H1 (cell line): ENCODE results near the gene SNRNP70. TPM values are rescaled to one million over a fixed set of nuclear protein-coding genes. Genes with fewer than 3 reads are reported as not detected.
A peak's percentile ranks its signal among the peaks of the same experiment; 100 is the strongest.

Source experiments
- CTCF ChIA-PET: fragments of 300-600 bp; sonication (Branson Sonifier 250); formaldehyde crosslinking; loops from one replicate; lab custom pipeline; 2021; ENCODE audit not compliant: partially characterized antibody; lab: Charles Lee
- POLR2A ChIA-PET: fragments of 300-600 bp; sonication (Branson Sonifier 250); formaldehyde crosslinking; loops from one replicate; lab custom pipeline; 2021; ENCODE audit warnings: inconsistent platforms; ENCODE audit not compliant: partially characterized antibody; lab: Charles Lee
- DNase-seq, 2 experiments: peaks; one replicate each; pipeline versions ENCODE4 v3.0.0 to v3.0.0-alpha.2; 2010 to 2022; ENCODE audit warnings: low spot score in 2 of 2, low read depth in 1 of 2, mixed read lengths in 1 of 2
- FAIRE-seq: peaks from 2 replicates; lab custom pipeline; 2011; peaks lifted over from hg19 to GRCh38; lab: Jason Lieb, UNC
- H2AFZ ChIP-seq: 2 replicates; pipeline ENCODE4 v1.8.1; 2012; ENCODE audit warnings: low read length, inconsistent platforms
- H2AK5ac ChIP-seq: 2 replicates; pipeline ENCODE4 v1.6.1; 2013; ENCODE audit warnings: low read depth, low read length
- H2BK120ac ChIP-seq: replicated peaks from 2 replicates; pipeline ENCODE3; 2013; ENCODE audit warnings: low read depth, low read length, inconsistent platforms
- H2BK12ac ChIP-seq: 2 replicates; pipeline ENCODE4 v1.6.1; 2013; ENCODE audit warnings: low read depth, low read length
- H2BK15ac ChIP-seq: 2 replicates; pipeline ENCODE4 v1.6.1; 2013; ENCODE audit warnings: low read length
- H2BK20ac ChIP-seq: 2 replicates; pipeline ENCODE4 v1.6.1; 2013; ENCODE audit warnings: low read length
- H2BK5ac ChIP-seq: 2 replicates; pipeline ENCODE4 v1.6.1; 2013; ENCODE audit warnings: low read depth, low read length
- H3K14ac ChIP-seq: 2 replicates; pipeline ENCODE4 v1.6.1; 2013; ENCODE audit warnings: inconsistent platforms; ENCODE audit not compliant: insufficient read length
- H3K18ac ChIP-seq: 2 replicates; pipeline ENCODE4 v1.6.1; 2013; ENCODE audit warnings: low read length; ENCODE audit errors: extremely low read depth
- H3K23ac ChIP-seq: 2 replicates; pipeline ENCODE4 v1.6.1; 2013; ENCODE audit warnings: inconsistent platforms; ENCODE audit not compliant: insufficient read length
- H3K23me2 ChIP-seq: 2 replicates; pipeline ENCODE4 v1.6.1; 2013; ENCODE audit warnings: low read depth, low read length
- H3K27ac ChIP-seq: 2 replicates; pipeline ENCODE4 v1.6.1; 2011; ENCODE audit warnings: low read depth, low read length, inconsistent platforms
- H3K27me3 ChIP-seq, 4 experiments: replicated peaks in 1 of 4; 1 replicate in 1 of 4; 2 replicates in 3 of 4; pipeline versions ENCODE4 v1.6.1 to v1.8.1; 2011 to 2013; ENCODE audit warnings: low read length in 3 of 4, mild to moderate bottlenecking in 3 of 4, inconsistent platforms in 2 of 4, mixed read lengths in 2 of 4, moderate library complexity in 1 of 4; ENCODE audit not compliant: control insufficient read depth in 3 of 4, insufficient read depth in 3 of 4; ENCODE audit errors: extremely low read depth in 1 of 4
- H3K36me3 ChIP-seq, 4 experiments: 2 replicates each; pipeline versions ENCODE4 v1.6.1 to v1.8.1; 2011 to 2013; ENCODE audit warnings: mild to moderate bottlenecking in 4 of 4, low read length in 3 of 4, moderate library complexity in 2 of 4, control low read depth in 1 of 4, inconsistent platforms in 1 of 4; ENCODE audit not compliant: insufficient read depth in 4 of 4, control insufficient read depth in 2 of 4
- H3K4ac ChIP-seq: replicated peaks from 2 replicates; pipeline ENCODE3; 2013; ENCODE audit warnings: low read length, low read depth, mixed read lengths, inconsistent platforms; ENCODE audit not compliant: insufficient read length
- H3K4me1 ChIP-seq, 4 experiments: replicated peaks in 1 of 4; 1 replicate in 1 of 4; 2 replicates in 3 of 4; pipeline versions ENCODE4 v1.6.1 to v1.8.1; 2011 to 2013; ENCODE audit warnings: low read length in 3 of 4, inconsistent platforms in 2 of 4, mixed read lengths in 1 of 4; ENCODE audit not compliant: insufficient read depth in 4 of 4, control insufficient read depth in 3 of 4
- H3K4me2 ChIP-seq, 2 experiments: 2 replicates each; pipeline versions ENCODE4 v1.6.1 to v1.8.1; 2011 to 2013; ENCODE audit warnings: low read depth in 2 of 2, low read length in 2 of 2, control low read depth in 1 of 2, inconsistent platforms in 1 of 2, mild to moderate bottlenecking in 1 of 2; ENCODE audit not compliant: insufficient read depth in 1 of 2
- H3K4me3 ChIP-seq, 4 experiments: fragments of 200-600, 300-600 bp in 1 of 4; sonication (generic), shearing (Covaris generic), sonication (Bioruptor Twin) in 1 of 4; 2 replicates each; pipeline versions ENCODE4 v1.5.1 to v1.8.1; 2011 to 2016; ENCODE audit warnings: low read length in 4 of 4, low read depth in 3 of 4, control low read depth in 2 of 4, inconsistent platforms in 2 of 4, mild to moderate bottlenecking in 2 of 4, mixed read lengths in 1 of 4, moderate library complexity in 1 of 4; ENCODE audit not compliant: insufficient read depth in 2 of 4; ENCODE audit errors: extremely low read depth in 1 of 4
- H3K56ac ChIP-seq: replicated peaks from 2 replicates; pipeline ENCODE3; 2013; ENCODE audit warnings: low read depth, mild to moderate bottlenecking, mixed read lengths, low read length, inconsistent platforms; ENCODE audit not compliant: insufficient read length
- H3K79me1 ChIP-seq: 2 replicates; pipeline ENCODE4 v1.6.1; 2013; ENCODE audit warnings: low read depth, low read length, control low read depth
- H3K79me2 ChIP-seq, 2 experiments: 2 replicates each; pipeline versions ENCODE4 v1.6.1 to v1.8.1; 2012 to 2013; ENCODE audit warnings: low read length in 2 of 2, mild to moderate bottlenecking in 2 of 2, inconsistent platforms in 1 of 2; ENCODE audit not compliant: insufficient read depth in 2 of 2, control insufficient read depth in 1 of 2
- H3K9ac ChIP-seq, 4 experiments: replicated peaks in 1 of 4; 1 replicate in 1 of 4; 2 replicates in 3 of 4; pipeline versions ENCODE4 v1.6.1 to v1.8.1; 2011 to 2013; ENCODE audit warnings: low read depth in 3 of 4, low read length in 3 of 4, control low read depth in 2 of 4, mild to moderate bottlenecking in 2 of 4, moderate library complexity in 2 of 4, inconsistent platforms in 1 of 4; ENCODE audit errors: extremely low read depth in 1 of 4
- H3K9me3 ChIP-seq, 2 experiments: 2 replicates each; pipeline versions ENCODE4 v1.6.1 to v1.8.1; 2012 to 2013; ENCODE audit warnings: mild to moderate bottlenecking in 2 of 2, moderate library complexity in 2 of 2, control low read depth in 1 of 2, inconsistent platforms in 1 of 2, low read depth in 1 of 2, low read length in 1 of 2, mixed read lengths in 1 of 2; ENCODE audit not compliant: insufficient read depth in 2 of 2
- H4K20me1 ChIP-seq, 2 experiments: replicated peaks in 1 of 2; 2 replicates each; pipeline versions ENCODE3 to v1.8.1; 2011 to 2013; ENCODE audit warnings: inconsistent platforms in 2 of 2, low read length in 2 of 2, mild to moderate bottlenecking in 1 of 2; ENCODE audit not compliant: insufficient read depth in 2 of 2, control insufficient read depth in 1 of 2
- H4K5ac ChIP-seq: 2 replicates; pipeline ENCODE4 v1.6.1; 2013; ENCODE audit warnings: low read length, low read depth, mixed read lengths, inconsistent platforms; ENCODE audit not compliant: insufficient read length
- H4K8ac ChIP-seq: 2 replicates; pipeline ENCODE4 v1.8.0; 2013; ENCODE audit warnings: mild to moderate bottlenecking, moderate library complexity, low read length, inconsistent platforms; ENCODE audit not compliant: insufficient read depth; ENCODE audit errors: extremely low read depth
- H4K91ac ChIP-seq: replicated peaks from 2 replicates; pipeline ENCODE3; 2013; ENCODE audit warnings: low read length, mixed read lengths, inconsistent platforms; ENCODE audit not compliant: insufficient read length
- BRCA1 ChIP-seq: IDR thresholded peaks from 2 replicates; pipeline ENCODE4 v1.6.1; 2012; ENCODE audit warnings: low read depth, low read length, improper control_type of control experiment
- EP300 ChIP-seq, 2 experiments: IDR thresholded peaks; 1 replicate in 1 of 2; 2 replicates in 1 of 2; pipeline ENCODE4 v1.6.1; 2011 to 2012; ENCODE audit warnings: low read depth in 2 of 2, low read length in 2 of 2, mild to moderate bottlenecking in 2 of 2, borderline replicate concordance in 1 of 2, inconsistent platforms in 1 of 2, moderate library complexity in 1 of 2
- HDAC6 ChIP-seq: IDR thresholded peaks from one replicate; pipeline ENCODE4 v1.7.1; 2012; ENCODE audit warnings: low read depth, mild to moderate bottlenecking, inconsistent platforms, low read length, moderate library complexity
- RNF2 ChIP-seq: fragments of 200-900, 300-1000 bp; sonication (generic); IDR thresholded peaks from 2 replicates; pipeline ENCODE4 v1.7.1; 2016; ENCODE audit warnings: borderline replicate concordance, low read depth, mild to moderate bottlenecking, antibody characterized with exemption, low read length; ENCODE audit not compliant: poor library complexity, severe bottlenecking; ENCODE audit errors: missing control alignments
- WGBS, 2 experiments: shearing (Covaris generic) in 1 of 2; methylation state at CpG; one replicate each; pipeline versions ENCODE4 v1.1.6 to v1.1.7; 2013 to 2015; ENCODE audit warnings: low lambda C conversion rate in 2 of 2, mixed read lengths in 2 of 2, inconsistent platforms in 1 of 2, low coverage in 1 of 2, missing lambda C conversion rate in 1 of 2; ENCODE audit not compliant: insufficient replicate concordance in 2 of 2, insufficient coverage in 1 of 2, insufficient read length in 1 of 2; ENCODE audit errors: extremely low coverage in 1 of 2, missing lambda C conversion rate in 1 of 2; 5-methylcytosine and 5-hydroxymethylcytosine counted together
- polyA plus RNA-seq, 7 experiments: library from polyadenylated mRNA; depleted of rRNA in 3 of 7; stranded (reverse) in 5 of 7; unstranded in 2 of 7; fragments of >200 nt in 5 of 7; fragments of 200-250 nt in 2 of 7; gene quantifications; 1 replicate in 5 of 7; 2 replicates in 1 of 7; 4 replicates in 1 of 7; pipeline versions ENCODE4 v1.2.1 to v1.2.3, GENCODE V29; 2011 to 2013; ENCODE audit warnings: missing spikeins in 2 of 7, mixed read lengths in 2 of 7
- total RNA-seq: library from RNA; stranded (reverse); fragmentation: NEBNext Ultra II Directional; extraction: Animal tissue kit (Norgen Biotek cat#: 25700); gene quantifications from 2 replicates; pipeline ENCODE4 v1.2.1, GENCODE V29; 2021

SNRNP70 gene
- total and polyA plus RNA-seq, 2 of the 8 experiments (the other 6 are each of a cell fraction or from before 2014, with no cell fraction given) = 231 to 235 TPM

DNA sequence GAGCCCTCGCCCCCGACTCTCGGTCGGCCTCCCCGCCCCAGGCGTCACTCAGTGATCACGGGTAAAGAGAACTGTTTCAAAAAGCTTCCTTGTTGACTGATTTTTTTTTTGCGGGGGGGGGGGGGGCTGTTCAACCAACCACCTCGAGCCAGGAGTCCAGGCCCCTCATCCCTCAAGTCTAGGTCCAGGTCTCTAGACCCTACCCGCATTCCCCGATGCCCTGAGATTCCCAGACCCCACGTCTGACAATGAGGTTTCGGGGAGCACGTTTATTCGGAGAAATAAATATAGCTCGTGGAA lies 65.6 kb downstream of the SNRNP70 start:
- peak overlapping the region; percentile 69 to 97 (median 90) for H3K4me3 ChIP-seq
- H3K23me2 ChIP-seq = peaks cover 27% of the 10 kb centered on the region
- no peaks in the 10 kb centered on the region for H3K9me3 ChIP-seq
- peaks cover 0 to 7% (median 3%) of the 10 kb centered on the region in 4 experiments; a peak in 3 of 7 replicates for H3K27me3 ChIP-seq
- no peak for DNase-seq
- no peak overlapping the region for H3K4ac ChIP-seq
- 0 out of 2 replicates have a peak, but pooled peaks cover 2% of the 10 kb centered on the region for H3K79me1 ChIP-seq
- no peak overlapping the region for H2BK120ac ChIP-seq
- H4K91ac ChIP-seq = no peak overlapping the region
- H3K14ac ChIP-seq = no peak overlapping the region
- no peaks in the 10 kb centered on the region for H3K79me2 ChIP-seq
- H3K23ac ChIP-seq = no peak overlapping the region
- H3K4me2 ChIP-seq = peak overlapping the region; percentile 85 to 95
- no peaks in the 10 kb centered on the region for H3K36me3 ChIP-seq
- H4K5ac ChIP-seq = no peak overlapping the region
- H2BK5ac ChIP-seq = no peak overlapping the region
- H2BK15ac ChIP-seq = no peak overlapping the region
- POLR2A ChIA-PET = interaction anchor here (0.6 to 5.6 kb wide), 20 partner anchors 8 to 188 kb away, joined by 3 to 30 read pairs (median 4); partner anchors contain the start of genes LIN7B, PPFIA3 and TRPM4
- peaks cover 0 to 2% of the 10 kb centered on the region in 2 experiments for H4K20me1 ChIP-seq
- H3K18ac ChIP-seq = no peak overlapping the region
- peaks cover 0 to 29% (median 19%) of the 10 kb centered on the region in 4 experiments; a peak in 6 of 7 replicates for H3K4me1 ChIP-seq
- no peak overlapping the region for H2BK20ac ChIP-seq
- WGBS, 2 experiments = 11% methylated on average over 11 of the region's 16 CpGs; no CpG with 5 or more reads in 1 of the 2 experiments
- H2AFZ ChIP-seq = no peak overlapping the region
- no peak overlapping the region for H4K8ac ChIP-seq
- H3K27ac ChIP-seq = no peak overlapping the region
- CTCF ChIA-PET = interaction anchor here (0.8 to 2.1 kb wide), 8 partner anchors 14 to 77 kb away, joined by 3 to 10 read pairs (median 4); no protein-coding TSS in a partner anchor
- no peak overlapping the region for H2AK5ac ChIP-seq
- H3K56ac ChIP-seq = no peak overlapping the region
- peak overlapping the region in 1 of 4 experiments; percentile 70; a peak in 2 of 7 replicates for H3K9ac ChIP-seq
- FAIRE-seq = no peak
- H2BK12ac ChIP-seq = no peak overlapping the region
- no peak for TF ChIP-seq RNF2
- TF ChIP-seq EP300 (IDR thresholded peaks at IDR 0.05; ENCODE audit: borderline replicate concordance in 1 of 2, low read depth in 2 of 2, low read length in 2 of 2) = no peak
- TF ChIP-seq BRCA1 = no peak
- TF ChIP-seq HDAC6 = no peak
